Endodermal cell (in vitro differentiated cells): ENCODE data around the gene LIPF. TPM values are rescaled to one million over a fixed set of nuclear protein-coding genes. Genes with fewer than 3 reads are reported as not detected.

Experiments
- DNase-seq: peaks from one replicate; pipeline ENCODE4 v3.0.0-alpha.2; 2017
- H3K27ac ChIP-seq: 2 replicates; pipeline ENCODE4 v1.5.1; 2013; ENCODE audit warnings: mild to moderate bottlenecking, low read depth, low read length, moderate library complexity
- H3K27me3 ChIP-seq: 2 replicates; pipeline ENCODE4 v1.6.1; 2013; ENCODE audit warnings: mild to moderate bottlenecking, low read length, moderate library complexity; ENCODE audit not compliant: insufficient read depth, control insufficient read depth, poor library complexity, severe bottlenecking
- H3K36me3 ChIP-seq: 2 replicates; pipeline ENCODE4 v1.7.0; 2013; ENCODE audit warnings: mild to moderate bottlenecking, low read length, moderate library complexity; ENCODE audit not compliant: control insufficient read depth, insufficient read depth
- H3K4me1 ChIP-seq: one replicate; pipeline ENCODE4 v1.7.0; 2013; ENCODE audit warnings: low read length; ENCODE audit not compliant: control insufficient read depth, insufficient read depth
- H3K4me3 ChIP-seq: 2 replicates; pipeline ENCODE4 v1.5.1; 2013; ENCODE audit warnings: mild to moderate bottlenecking, low read length, moderate library complexity
- H3K9ac ChIP-seq: 2 replicates; pipeline ENCODE4 v1.6.1; 2013; ENCODE audit warnings: mild to moderate bottlenecking, low read length, moderate library complexity; ENCODE audit not compliant: poor library complexity, severe bottlenecking; ENCODE audit errors: extremely low read depth
- H3K9me3 ChIP-seq: 2 replicates; pipeline ENCODE4 v1.6.1; 2013; ENCODE audit warnings: mild to moderate bottlenecking, low read length, moderate library complexity; ENCODE audit not compliant: control insufficient read depth
- H3K27ac Mint-ChIP-seq: 2 replicates; pipeline ENCODE4 v1.8.0; 2020; ENCODE audit warnings: mixed read lengths
- H3K27me3 Mint-ChIP-seq: 2 replicates; pipeline ENCODE4 v1.8.0; 2021; ENCODE audit warnings: mild to moderate bottlenecking, mixed read lengths; ENCODE audit not compliant: insufficient read depth
- H3K36me3 Mint-ChIP-seq: 2 replicates; pipeline ENCODE4 v1.8.0; 2020; ENCODE audit warnings: low read depth, mixed read lengths
- H3K4me1 Mint-ChIP-seq: 2 replicates; pipeline ENCODE4 v1.8.0; 2020; ENCODE audit warnings: mixed read lengths
- H3K4me3 Mint-ChIP-seq: 2 replicates; pipeline ENCODE4 v1.8.0; 2020; ENCODE audit warnings: mild to moderate bottlenecking, moderate library complexity, mixed read lengths
- H3K9me3 Mint-ChIP-seq: 2 replicates; pipeline ENCODE4 v1.8.0; 2020; ENCODE audit warnings: mild to moderate bottlenecking, mixed read lengths
- WGBS, 2 experiments: methylation state at CpG; one replicate each; pipeline versions ENCODE4 v1.1.5 to v1.1.7; 2013; ENCODE audit warnings: missing lambda C conversion rate in 2 of 2, mixed read lengths in 1 of 2; ENCODE audit not compliant: insufficient coverage in 1 of 2, insufficient read length in 1 of 2; 5-methylcytosine and 5-hydroxymethylcytosine counted together
- total RNA-seq, 2 donors: library from RNA; stranded (reverse); fragmentation: NEBNext Ultra II Directional in 1 of 2; extraction: Animal tissue kit (Norgen Biotek cat#: 25700) in 1 of 2; gene quantifications; 2 replicates in 1 of 2; 3 replicates in 1 of 2; pipeline ENCODE4 v1.2.1, GENCODE V29; 2021
- TF ChIP-seq, protein P1 (sequence below): fragments of 200-600 bp; sonication (generic); conservative IDR thresholded peaks from 2 replicates; pipeline ENCODE4 v1.5.0; 2021; ENCODE audit warnings: antibody characterized with exemption, mild to moderate bottlenecking

Gene LIPF
- total RNA-seq, 2 donors from 2014 or later = not detected

DNA sequence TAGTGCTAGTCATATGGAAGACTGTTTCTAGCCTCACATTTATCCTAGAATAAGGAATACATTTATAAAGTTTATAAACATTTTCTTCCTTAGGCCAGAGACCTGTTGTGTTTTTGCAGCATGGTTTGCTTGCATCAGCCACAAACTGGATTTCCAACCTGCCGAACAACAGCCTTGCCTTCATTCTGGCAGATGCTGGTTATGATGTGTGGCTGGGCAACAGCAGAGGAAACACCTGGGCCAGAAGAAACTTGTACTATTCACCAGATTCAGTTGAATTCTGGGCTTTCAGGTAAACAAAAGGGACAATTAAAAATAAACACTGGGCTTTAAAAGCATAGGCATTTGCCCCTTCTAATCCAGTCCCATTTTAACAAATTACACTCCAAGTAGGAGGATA, 4.2 kb downstream of the LIPF start:
- H3K4me1 ChIP-seq = no peaks in the 10 kb centered on the region
- WGBS, 2 experiments = 90 to 100% methylated on average over 1 of the region's 1 CpG
- no peaks in the 10 kb centered on the region for H3K36me3 ChIP-seq
- no peak overlapping the region for H3K27ac ChIP-seq
- H3K36me3 Mint-ChIP-seq = no peaks in the 10 kb centered on the region
- no peak overlapping the region for H3K9ac ChIP-seq
- no peaks in the 10 kb centered on the region for H3K27me3 Mint-ChIP-seq
- no peaks in the 10 kb centered on the region for H3K9me3 ChIP-seq
- no peak overlapping the region for H3K4me3 ChIP-seq
- no peak overlapping the region for H3K4me3 Mint-ChIP-seq
- H3K27ac Mint-ChIP-seq = no peak overlapping the region
- TF ChIP-seq, protein P1, sequence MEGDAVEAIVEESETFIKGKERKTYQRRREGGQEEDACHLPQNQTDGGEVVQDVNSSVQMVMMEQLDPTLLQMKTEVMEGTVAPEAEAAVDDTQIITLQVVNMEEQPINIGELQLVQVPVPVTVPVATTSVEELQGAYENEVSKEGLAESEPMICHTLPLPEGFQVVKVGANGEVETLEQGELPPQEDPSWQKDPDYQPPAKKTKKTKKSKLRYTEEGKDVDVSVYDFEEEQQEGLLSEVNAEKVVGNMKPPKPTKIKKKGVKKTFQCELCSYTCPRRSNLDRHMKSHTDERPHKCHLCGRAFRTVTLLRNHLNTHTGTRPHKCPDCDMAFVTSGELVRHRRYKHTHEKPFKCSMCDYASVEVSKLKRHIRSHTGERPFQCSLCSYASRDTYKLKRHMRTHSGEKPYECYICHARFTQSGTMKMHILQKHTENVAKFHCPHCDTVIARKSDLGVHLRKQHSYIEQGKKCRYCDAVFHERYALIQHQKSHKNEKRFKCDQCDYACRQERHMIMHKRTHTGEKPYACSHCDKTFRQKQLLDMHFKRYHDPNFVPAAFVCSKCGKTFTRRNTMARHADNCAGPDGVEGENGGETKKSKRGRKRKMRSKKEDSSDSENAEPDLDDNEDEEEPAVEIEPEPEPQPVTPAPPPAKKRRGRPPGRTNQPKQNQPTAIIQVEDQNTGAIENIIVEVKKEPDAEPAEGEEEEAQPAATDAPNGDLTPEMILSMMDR = no peak
- H3K27me3 ChIP-seq = no peaks in the 10 kb centered on the region
- DNase-seq = no peak
- H3K4me1 Mint-ChIP-seq = no peaks in the 10 kb centered on the region
- H3K9me3 Mint-ChIP-seq = no peaks in the 10 kb centered on the region

DNA sequence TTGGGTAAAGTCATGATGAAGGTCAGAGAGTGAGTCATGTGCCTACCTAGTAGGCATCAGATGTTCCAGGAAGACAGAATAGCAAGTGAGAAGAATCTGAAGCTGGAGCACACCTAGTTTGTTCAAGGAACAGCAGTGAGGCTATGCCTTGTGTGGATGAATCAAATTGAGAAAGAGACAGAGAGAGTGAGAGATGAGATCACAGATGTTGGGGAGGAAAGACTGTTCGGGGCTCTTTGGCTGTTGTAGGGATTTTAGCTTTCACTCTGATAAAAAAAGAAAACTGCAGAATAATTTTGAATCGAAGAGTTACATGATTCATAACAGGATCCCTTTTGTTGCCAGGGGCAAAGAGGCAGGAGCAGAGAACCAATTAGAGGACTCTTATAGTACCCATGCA, 6.3 kb downstream of the LIPF start:
- Mint-ChIP-seq H3K36me3 (no peaks in the 10 kb centered on the region), H3K4me3 (no peak overlapping the region), H3K27me3 (no peaks in the 10 kb centered on the region), H3K4me1 (no peaks in the 10 kb centered on the region), H3K27ac (no peak overlapping the region), H3K9me3 (no peaks in the 10 kb centered on the region)
- Histone ChIP-seq H3K4me3 (no peak overlapping the region), H3K27ac (no peak overlapping the region), H3K9ac (no peak overlapping the region), H3K27me3 (no peaks in the 10 kb centered on the region), H3K9me3 (no peaks in the 10 kb centered on the region), H3K36me3 (no peaks in the 10 kb centered on the region), H3K4me1 (no peaks in the 10 kb centered on the region)
- WGBS, 2 experiments = 87 to 100% methylated on average over 1 to 2 of the region's 2 CpGs
- no peak for DNase-seq
- TF ChIP-seq, protein P1 = no peak

DNA sequence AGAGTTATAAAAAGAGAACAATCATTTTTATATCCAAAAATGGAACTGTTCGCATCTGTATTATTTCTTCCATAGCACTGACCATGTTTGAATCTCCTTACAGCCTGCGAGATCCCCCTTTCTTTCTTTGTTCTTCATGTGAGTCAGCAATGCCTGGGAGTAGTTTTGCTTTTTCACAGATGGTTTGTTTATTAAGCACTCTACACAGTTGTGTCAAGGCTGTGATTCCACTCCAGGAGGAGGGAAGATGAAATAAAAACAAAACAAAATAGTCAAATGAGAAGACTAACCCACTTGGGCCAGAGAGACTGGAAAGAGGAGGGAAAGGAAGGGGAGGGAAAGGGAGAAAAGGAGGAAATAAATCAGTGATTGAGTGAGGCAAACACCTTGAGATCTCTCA, 7.8 kb downstream of the LIPF start:
- no peaks in the 10 kb centered on the region for H3K27me3 ChIP-seq
- no peak overlapping the region for H3K27ac Mint-ChIP-seq
- TF ChIP-seq, protein P1 = no peak

More for the DNA sequence above, 7.8 kb downstream of the LIPF start:
- no peaks in the 10 kb centered on the region for H3K27me3 Mint-ChIP-seq
- Histone ChIP-seq H3K4me3 (no peak overlapping the region), H3K27ac (no peak overlapping the region), H3K9me3 (no peaks in the 10 kb centered on the region), H3K36me3 (no peaks in the 10 kb centered on the region), H3K4me1 (no peaks in the 10 kb centered on the region), H3K9ac (no peak overlapping the region)
- H3K36me3 Mint-ChIP-seq = no peaks in the 10 kb centered on the region
- WGBS, 2 experiments = 100% methylated on average over 2 of the region's 2 CpGs; no CpG with 5 or more reads in 1 of the 2 experiments
- no peak overlapping the region for H3K4me3 Mint-ChIP-seq
- DNase-seq = no peak
- no peaks in the 10 kb centered on the region for H3K4me1 Mint-ChIP-seq
- no peaks in the 10 kb centered on the region for H3K9me3 Mint-ChIP-seq
